IMR-90 (cell line): ENCODE measurements around the gene PID1.

Source experiments
- CTCF ChIP-seq: conservative IDR thresholded peaks from 2 replicates; pipeline ENCODE4 v1.5.1; 2012; ENCODE audit warnings: mild to moderate bottlenecking, low read depth, low read length, improper control_type of control experiment
- MXI1 ChIP-seq: IDR thresholded peaks from 2 replicates; pipeline ENCODE4 v1.6.1; 2012; ENCODE audit warnings: low read depth, mild to moderate bottlenecking, low read length, moderate library complexity, borderline replicate concordance
- RAD21 ChIP-seq: IDR thresholded peaks from 2 replicates; pipeline ENCODE4 v1.6.1; 2012; ENCODE audit warnings: low read length, improper control_type of control experiment

GRCh38 chr2:229249536-229249935, 21.6 kb downstream of the PID1 start:
- no peak for TF ChIP-seq CTCF
- TF ChIP-seq MXI1 = no peak
- TF ChIP-seq RAD21 = no peak
